NCI-H187 treated with DMSO at 0.1 percent for 48 hours (cell line): ENCODE measurements around the gene ZBED2.
"Not testable (repeated sequence)": the region's sequence is repeated elsewhere in the genome, so short reads cannot be mapped to it uniquely, and the experiment has no call there.

Experiments used
- DNase-seq: peaks from one replicate; lab custom pipeline; 2025; lab: John Stamatoyannopoulos, UW

Gene ZBED2

GRCh38 chr3:111571282-111571681, 23.9 kb downstream of the ZBED2 start:
- no peak for DNase-seq

- DNase-seq: no peak
These were observed 24.6 kb downstream of the ZBED2 start for GRCh38 chr3:111570404-111571030.

GRCh38 chr3:111568911-111569310, 26.2 kb downstream of the ZBED2 start:
- no peak for DNase-seq

- no peak for DNase-seq
These were observed 26.8 kb downstream of the ZBED2 start for GRCh38 chr3:111568355-111568754.

- DNase-seq: no peak
These were observed 28.3 kb downstream of the ZBED2 start for GRCh38 chr3:111566844-111567243.

GRCh38 chr3:111561902-111562301, 33.2 kb downstream of the ZBED2 start:
- not testable (repeated sequence) for DNase-seq

GRCh38 chr3:111548756-111549155, 46.4 kb downstream of the ZBED2 start:
- DNase-seq: no peak

- no peak for DNase-seq
These were observed 47.1 kb downstream of the ZBED2 start for GRCh38 chr3:111548092-111548491.

GRCh38 chr3:111547631-111548030, 47.5 kb downstream of the ZBED2 start:
- DNase-seq: no peak

GRCh38 chr3:111545349-111545748, 49.8 kb downstream of the ZBED2 start:
- no peak for DNase-seq
